HUES48 (cell line): ENCODE data around the gene CTNNA2.

Source experiments
- H3K27ac ChIP-seq: one replicate; pipeline ENCODE4 v1.7.0; 2013; ENCODE audit warnings: low read depth, low read length, inconsistent platforms
- H3K27me3 ChIP-seq: 2 replicates; pipeline ENCODE4 v1.6.1; 2013; ENCODE audit warnings: mild to moderate bottlenecking, low read length; ENCODE audit not compliant: control insufficient read depth, insufficient read depth
- H3K36me3 ChIP-seq: 2 replicates; pipeline ENCODE4 v1.6.1; 2013; ENCODE audit warnings: low read length; ENCODE audit not compliant: control insufficient read depth, insufficient read depth
- H3K4me1 ChIP-seq: 2 replicates; pipeline ENCODE4 v1.6.1; 2013; ENCODE audit warnings: mild to moderate bottlenecking, low read length; ENCODE audit not compliant: control insufficient read depth, insufficient read depth
- H3K4me3 ChIP-seq: 2 replicates; pipeline ENCODE4 v1.5.1; 2013; ENCODE audit warnings: mild to moderate bottlenecking, low read depth, low read length
- H3K9ac ChIP-seq: 2 replicates; pipeline ENCODE4 v1.6.1; 2013; ENCODE audit warnings: mild to moderate bottlenecking, low read depth, low read length, moderate library complexity
- H3K9me3 ChIP-seq: 2 replicates; pipeline ENCODE4 v1.6.1; 2013; ENCODE audit warnings: low read length; ENCODE audit not compliant: control insufficient read depth, insufficient read depth

Gene CTNNA2

DNA sequence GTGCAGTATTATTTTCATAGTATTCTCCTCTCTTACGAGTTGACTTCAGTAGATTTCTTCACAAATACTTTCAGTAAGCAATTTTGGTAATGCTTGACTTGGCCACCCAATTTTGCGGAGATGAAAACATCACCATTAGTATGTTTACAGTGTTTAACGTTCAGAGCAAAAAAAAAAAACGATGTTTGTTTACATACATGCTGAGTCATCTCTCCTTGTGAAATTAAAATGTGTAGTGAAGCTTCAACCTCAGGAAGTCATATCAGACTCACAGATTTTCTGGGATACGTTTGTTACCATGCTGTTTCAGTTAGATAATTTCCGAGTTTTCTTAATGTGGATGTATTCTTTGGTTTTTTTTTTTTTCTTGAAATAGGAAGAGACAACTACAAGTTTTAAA lies 100.1 kb downstream of the CTNNA2 start:
- H3K27me3 ChIP-seq: no peaks in the 10 kb centered on the region
- no peak overlapping the region for H3K9ac ChIP-seq
- H3K4me1 ChIP-seq: no peaks in the 10 kb centered on the region
- H3K27ac ChIP-seq: no peak overlapping the region
- H3K4me3 ChIP-seq: no peak overlapping the region
- H3K9me3 ChIP-seq: no peaks in the 10 kb centered on the region
- no peaks in the 10 kb centered on the region for H3K36me3 ChIP-seq

DNA sequence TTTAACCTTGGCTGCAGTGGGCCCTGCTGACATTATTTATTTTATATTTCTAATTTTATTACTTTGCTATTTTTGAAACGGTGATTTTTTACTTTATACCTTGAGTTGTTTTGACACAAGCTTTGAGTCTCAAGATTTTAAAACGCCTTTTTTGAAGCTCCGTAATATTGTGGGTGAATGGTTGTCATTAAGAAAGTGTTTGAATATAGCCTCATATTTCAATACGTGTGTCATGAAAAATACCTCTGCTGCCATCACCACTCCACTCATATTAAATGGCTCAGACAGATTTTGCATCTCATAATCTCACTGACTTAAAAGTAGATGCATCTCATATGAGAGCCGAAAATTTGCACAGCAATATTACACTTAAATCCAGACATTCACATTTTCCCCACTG lies 106.6 kb downstream of the CTNNA2 start:
- Histone ChIP-seq H3K27ac (no peak overlapping the region), H3K9ac (no peak overlapping the region)

GRCh38 chr2:79619976-79620375 lies 107.1 kb downstream of the CTNNA2 start:
- no peak overlapping the region for H3K9ac ChIP-seq

More for the DNA sequence above, 106.6 kb downstream of the CTNNA2 start:
- Histone ChIP-seq H3K36me3 (no peaks in the 10 kb centered on the region), H3K4me3 (no peak overlapping the region), H3K4me1 (no peaks in the 10 kb centered on the region), H3K9me3 (no peaks in the 10 kb centered on the region), H3K27me3 (no peaks in the 10 kb centered on the region)

GRCh38 chr2:79620679-79621078 lies 107.8 kb downstream of the CTNNA2 start:
- no peaks in the 10 kb centered on the region for H3K27me3 ChIP-seq
- no peak overlapping the region for H3K9ac ChIP-seq
- H3K9me3 ChIP-seq: no peaks in the 10 kb centered on the region
- no peak overlapping the region for H3K4me3 ChIP-seq
- H3K4me1 ChIP-seq: no peaks in the 10 kb centered on the region
- no peaks in the 10 kb centered on the region for H3K36me3 ChIP-seq
- H3K27ac ChIP-seq: no peak overlapping the region

More at GRCh38 chr2:79619976-79620375, 107.1 kb downstream of the CTNNA2 start:
- H3K9me3 ChIP-seq: no peaks in the 10 kb centered on the region
- no peaks in the 10 kb centered on the region for H3K36me3 ChIP-seq
- H3K27ac ChIP-seq: no peak overlapping the region
- no peak overlapping the region for H3K4me3 ChIP-seq
- H3K27me3 ChIP-seq: no peaks in the 10 kb centered on the region
- H3K4me1 ChIP-seq: no peaks in the 10 kb centered on the region

DNA sequence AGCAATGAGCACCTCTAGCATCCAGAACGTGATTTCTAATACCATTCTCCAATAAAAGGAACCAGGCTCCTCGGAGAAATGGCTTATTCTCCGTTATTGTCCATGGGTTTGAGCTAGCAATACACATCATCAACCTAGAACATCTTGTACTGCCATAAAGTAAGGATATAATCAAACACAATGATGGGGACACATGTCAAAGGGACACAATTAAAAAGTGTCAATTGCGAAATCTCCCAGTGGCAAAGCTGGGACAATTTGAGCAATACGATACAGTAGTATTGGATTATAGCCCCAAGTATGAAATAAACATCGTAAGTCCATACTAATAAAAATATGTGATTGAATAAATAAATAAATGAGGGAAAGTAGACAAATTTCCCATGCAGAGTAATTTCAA lies 108.4 kb downstream of the CTNNA2 start:
- Histone ChIP-seq H3K9me3 (no peaks in the 10 kb centered on the region), H3K27ac (no peak overlapping the region), H3K4me3 (no peak overlapping the region), H3K27me3 (no peaks in the 10 kb centered on the region), H3K9ac (no peak overlapping the region), H3K36me3 (no peaks in the 10 kb centered on the region), H3K4me1 (no peaks in the 10 kb centered on the region)

DNA sequence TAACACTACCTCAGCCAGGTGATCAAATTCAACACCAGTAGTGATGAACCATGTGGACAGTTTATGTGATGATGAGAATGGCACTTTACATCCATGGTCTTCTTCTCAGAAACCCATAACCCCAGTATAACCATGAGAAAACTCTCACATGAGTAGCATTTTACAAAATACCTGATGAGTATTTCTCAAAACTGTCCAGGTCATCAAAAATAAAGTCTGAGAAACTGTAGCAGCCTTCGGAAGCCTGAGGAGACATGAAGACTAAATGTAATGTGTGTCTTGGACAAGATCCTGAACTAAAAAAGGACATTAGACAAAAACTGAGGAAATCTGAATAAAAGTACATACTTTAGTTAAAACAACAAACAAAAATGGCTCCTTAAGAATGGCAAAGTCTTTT lies 108.9 kb downstream of the CTNNA2 start:
- Histone ChIP-seq H3K36me3 (no peaks in the 10 kb centered on the region), H3K9ac (no peak overlapping the region), H3K4me1 (no peaks in the 10 kb centered on the region), H3K9me3 (no peaks in the 10 kb centered on the region), H3K27me3 (no peaks in the 10 kb centered on the region), H3K4me3 (no peak overlapping the region), H3K27ac (no peak overlapping the region)

GRCh38 chr2:79622508-79622907 lies 109.7 kb downstream of the CTNNA2 start:
- Histone ChIP-seq H3K9ac (no peak overlapping the region), H3K27ac (no peak overlapping the region), H3K27me3 (no peaks in the 10 kb centered on the region), H3K36me3 (no peaks in the 10 kb centered on the region), H3K9me3 (no peaks in the 10 kb centered on the region), H3K4me1 (no peaks in the 10 kb centered on the region), H3K4me3 (no peak overlapping the region)

DNA sequence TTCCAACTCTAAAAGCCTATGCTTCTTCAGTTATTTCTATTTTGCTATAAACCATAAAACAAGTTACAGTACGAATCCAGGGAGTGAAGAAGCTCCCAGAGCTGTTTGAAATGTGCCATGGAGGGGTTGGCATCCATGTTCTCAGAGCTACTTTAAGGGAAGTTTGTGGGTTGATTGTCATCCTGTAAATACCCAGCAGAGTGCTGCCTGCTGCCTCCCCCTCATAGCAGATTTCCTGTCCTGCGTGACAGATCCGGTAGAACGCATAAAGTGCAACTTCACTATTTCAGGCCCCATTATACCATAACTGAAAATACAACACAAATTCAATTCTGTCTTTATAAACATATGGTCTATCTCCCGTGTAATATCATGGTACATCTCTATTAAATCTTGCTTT lies 114.4 kb downstream of the CTNNA2 start:
- Histone ChIP-seq H3K27me3 (no peaks in the 10 kb centered on the region), H3K9ac (no peak overlapping the region), H3K36me3 (no peaks in the 10 kb centered on the region), H3K4me1 (no peaks in the 10 kb centered on the region), H3K9me3 (no peaks in the 10 kb centered on the region), H3K4me3 (no peak overlapping the region), H3K27ac (no peak overlapping the region)

- Histone ChIP-seq H3K9me3 (no peaks in the 10 kb centered on the region), H3K27ac (no peak overlapping the region), H3K9ac (no peak overlapping the region), H3K36me3 (no peaks in the 10 kb centered on the region), H3K4me1 (no peaks in the 10 kb centered on the region), H3K27me3 (no peaks in the 10 kb centered on the region), H3K4me3 (no peak overlapping the region)
Observed at GRCh38 chr2:79630060-79630459, 117.2 kb downstream of the CTNNA2 start.

GRCh38 chr2:79630972-79631557 lies 118.2 kb downstream of the CTNNA2 start:
- H3K27ac ChIP-seq: no peak overlapping the region
- H3K9ac ChIP-seq: no peak overlapping the region
- no peak overlapping the region for H3K4me3 ChIP-seq
- no peaks in the 10 kb centered on the region for H3K27me3 ChIP-seq
- H3K36me3 ChIP-seq: no peaks in the 10 kb centered on the region
- no peaks in the 10 kb centered on the region for H3K9me3 ChIP-seq
- H3K4me1 ChIP-seq: no peaks in the 10 kb centered on the region

GRCh38 chr2:79638410-79638809 lies 125.6 kb downstream of the CTNNA2 start:
- Histone ChIP-seq H3K4me1 (peaks cover 35% of the 10 kb centered on the region), H3K27me3 (0 out of 2 replicates have a peak, but pooled peaks cover 3% of the 10 kb centered on the region), H3K9me3 (no peaks in the 10 kb centered on the region), H3K27ac (no peak overlapping the region), H3K4me3 (no peak overlapping the region), H3K9ac (no peak overlapping the region), H3K36me3 (no peaks in the 10 kb centered on the region)
